Dendritic cell treated with granulocyte-macrophage colony-stimulating factor and Interleukin-4, amounts not matched to agents 40 ng/mL and 50 ng/mL, for 4 days (primary cell): ENCODE data around the gene CRPPA.
"Not testable (repeated sequence)": the region's sequence is repeated elsewhere in the genome, so short reads cannot be mapped to it uniquely, and the experiment has no call there.

Experiments used
- H3K27ac Mint-ChIP-seq: one replicate; pipeline ENCODE4 v1.8.0; 2022; ENCODE audit warnings: mild to moderate bottlenecking, mixed read lengths
- H3K27me3 Mint-ChIP-seq: one replicate; pipeline ENCODE4 v1.8.0; 2022; ENCODE audit warnings: mild to moderate bottlenecking, mixed read lengths
- H3K36me3 Mint-ChIP-seq: one replicate; pipeline ENCODE4 v1.8.0; 2022; ENCODE audit warnings: low read depth, mixed read lengths
- H3K4me1 Mint-ChIP-seq: one replicate; pipeline ENCODE4 v1.8.0; 2022; ENCODE audit warnings: low read depth, mixed read lengths
- H3K4me3 Mint-ChIP-seq: one replicate; pipeline ENCODE4 v1.8.0; 2022; ENCODE audit warnings: mild to moderate bottlenecking, moderate library complexity, mixed read lengths
- H3K9me3 Mint-ChIP-seq: one replicate; pipeline ENCODE4 v1.8.0; 2022; ENCODE audit warnings: mixed read lengths
- intact Hi-C: fragments of 100-400 bp; cut with micrococcal nuclease; formaldehyde crosslinking; loops from one replicate; pipeline ENCODE4 v1.15.0; 2022

CRPPA gene

DNA sequence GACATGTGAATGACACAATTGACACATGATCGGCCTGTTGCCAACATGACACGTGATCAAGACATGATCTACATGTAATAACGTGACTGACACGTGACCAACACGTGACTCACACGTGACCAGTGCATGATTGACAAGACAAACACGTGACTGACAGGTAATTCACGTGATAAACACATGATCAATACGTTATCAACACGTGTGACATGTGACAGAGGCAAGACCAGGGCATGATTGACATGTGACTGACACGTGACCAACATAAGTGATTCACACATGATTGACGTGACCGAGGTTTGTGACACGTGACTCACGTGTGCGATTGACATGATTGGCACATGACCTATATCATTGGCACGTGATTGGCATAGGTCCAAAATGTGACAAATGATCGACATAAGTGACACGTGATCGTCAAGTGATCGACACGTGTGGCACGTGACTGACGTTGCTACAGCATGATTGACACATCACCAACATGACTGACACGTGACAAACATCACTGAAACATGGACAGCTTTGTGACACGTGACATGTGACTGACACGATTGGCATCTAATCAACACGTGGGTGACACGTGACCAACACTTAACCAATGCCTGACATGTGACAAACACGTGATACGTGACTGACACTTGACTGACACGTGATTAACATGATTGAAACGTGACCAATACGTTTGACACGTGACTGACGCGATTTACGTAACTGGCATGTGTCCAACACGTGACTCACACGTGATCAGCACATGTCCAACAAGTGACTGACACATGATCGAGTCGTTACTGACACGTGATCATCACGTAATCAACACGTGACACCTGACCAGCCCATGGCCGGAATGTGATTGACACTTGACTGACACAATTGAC is 23.0 kb downstream of the CRPPA start:
- Mint-ChIP-seq H3K27ac (no peak overlapping the region), H3K4me1 (no peaks in the 10 kb centered on the region), H3K9me3 (peaks cover 53% of the 10 kb centered on the region), H3K36me3 (peaks cover 12% of the 10 kb centered on the region), H3K27me3 (peaks cover 46% of the 10 kb centered on the region), H3K4me3 (no peak overlapping the region)
- intact Hi-C loops = no loop called here

DNA sequence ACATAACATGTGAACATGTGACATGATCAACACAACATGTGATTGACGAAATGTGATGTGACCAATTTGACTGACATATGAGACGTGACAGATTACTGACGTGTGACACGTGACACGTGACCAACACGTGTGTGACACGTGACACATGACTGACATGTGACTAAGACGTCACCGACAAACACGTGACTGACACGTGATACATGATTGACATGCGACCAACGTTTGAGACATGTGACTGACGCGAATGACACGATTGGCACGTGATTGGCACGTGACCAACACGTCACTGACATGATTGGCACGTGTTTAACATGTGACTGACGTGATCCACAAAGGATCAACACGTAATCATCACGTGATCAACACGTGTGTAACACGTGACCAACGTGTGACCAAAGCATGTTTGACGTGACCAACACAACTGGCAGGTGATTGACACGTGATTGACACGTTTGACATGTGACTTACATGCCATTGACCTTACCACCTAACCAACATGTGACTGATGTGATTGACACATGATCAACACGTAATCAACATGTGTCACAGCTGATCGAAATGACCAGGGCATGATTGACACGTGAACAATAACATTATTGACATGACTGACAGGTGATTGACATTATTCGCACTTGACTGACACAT is 23.7 kb downstream of the CRPPA start:
- H3K9me3 Mint-ChIP-seq = peaks cover 46% of the 10 kb centered on the region
- peaks cover 10% of the 10 kb centered on the region for H3K36me3 Mint-ChIP-seq
- no peaks in the 10 kb centered on the region for H3K4me1 Mint-ChIP-seq
- no peak overlapping the region for H3K27ac Mint-ChIP-seq
- no peak overlapping the region for H3K4me3 Mint-ChIP-seq
- H3K27me3 Mint-ChIP-seq = peaks cover 39% of the 10 kb centered on the region
- intact Hi-C loops = no loop called here

DNA sequence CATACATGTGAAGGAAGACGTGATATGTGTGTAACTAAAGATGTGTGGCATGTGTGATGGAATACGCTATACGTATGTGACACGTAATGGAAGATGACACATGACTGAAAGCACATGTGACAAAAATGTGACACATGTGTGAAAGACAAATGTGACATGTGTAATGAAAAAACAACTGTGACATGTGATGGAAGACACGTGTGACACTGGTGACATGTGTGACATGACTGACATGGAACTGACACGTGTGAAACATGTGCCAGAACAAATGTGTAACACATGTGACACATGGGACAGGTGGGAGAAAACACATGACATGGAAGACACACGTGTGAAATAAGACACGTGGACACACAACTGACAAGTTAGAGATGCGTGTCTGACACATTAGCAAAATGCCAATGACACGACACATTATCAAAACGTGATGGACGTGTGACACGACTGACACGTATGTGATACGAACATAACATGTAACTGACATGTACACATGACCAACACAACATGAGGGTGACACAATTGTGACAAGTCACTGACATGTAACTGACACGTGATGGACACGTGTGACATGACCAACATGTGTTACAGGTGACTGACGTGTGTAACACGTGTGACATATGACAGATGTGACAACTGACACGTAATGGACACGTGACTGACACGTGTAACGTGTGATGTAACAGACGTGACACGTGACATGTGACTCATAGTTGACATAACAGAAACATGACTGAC is 24.4 kb downstream of the CRPPA start:
- H3K9me3 Mint-ChIP-seq = peaks cover 39% of the 10 kb centered on the region
- no peak overlapping the region for H3K4me3 Mint-ChIP-seq
- intact Hi-C loops = no loop called here
- peaks cover 7% of the 10 kb centered on the region for H3K36me3 Mint-ChIP-seq
- H3K27me3 Mint-ChIP-seq = peaks cover 32% of the 10 kb centered on the region
- H3K4me1 Mint-ChIP-seq = no peaks in the 10 kb centered on the region
- H3K27ac Mint-ChIP-seq = no peak overlapping the region

DNA sequence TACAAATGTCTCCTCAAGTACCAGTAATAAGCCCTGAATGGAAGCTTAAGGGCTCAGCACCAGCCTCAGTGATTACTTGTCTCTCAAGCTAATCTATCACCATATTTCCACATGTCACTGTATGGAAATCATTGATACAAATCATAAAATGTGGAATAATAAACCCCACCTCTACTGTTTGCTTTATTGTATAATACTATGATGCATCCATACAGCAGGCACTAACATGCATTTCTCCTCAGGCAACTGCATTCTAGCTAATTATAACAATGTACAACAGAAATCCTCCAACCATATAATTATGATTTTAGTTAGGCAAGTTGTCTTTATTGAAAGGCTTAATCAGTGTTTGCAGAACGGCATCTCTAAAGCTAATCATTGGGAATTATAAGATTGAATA is 26.2 kb downstream of the CRPPA start:
- H3K27ac Mint-ChIP-seq = no peak overlapping the region
- peaks cover 30% of the 10 kb centered on the region for H3K9me3 Mint-ChIP-seq
- peaks cover 7% of the 10 kb centered on the region for H3K36me3 Mint-ChIP-seq
- no peaks in the 10 kb centered on the region for H3K4me1 Mint-ChIP-seq
- intact Hi-C loops = no loop called here
- H3K27me3 Mint-ChIP-seq = peaks cover 15% of the 10 kb centered on the region
- H3K4me3 Mint-ChIP-seq = no peak overlapping the region

DNA sequence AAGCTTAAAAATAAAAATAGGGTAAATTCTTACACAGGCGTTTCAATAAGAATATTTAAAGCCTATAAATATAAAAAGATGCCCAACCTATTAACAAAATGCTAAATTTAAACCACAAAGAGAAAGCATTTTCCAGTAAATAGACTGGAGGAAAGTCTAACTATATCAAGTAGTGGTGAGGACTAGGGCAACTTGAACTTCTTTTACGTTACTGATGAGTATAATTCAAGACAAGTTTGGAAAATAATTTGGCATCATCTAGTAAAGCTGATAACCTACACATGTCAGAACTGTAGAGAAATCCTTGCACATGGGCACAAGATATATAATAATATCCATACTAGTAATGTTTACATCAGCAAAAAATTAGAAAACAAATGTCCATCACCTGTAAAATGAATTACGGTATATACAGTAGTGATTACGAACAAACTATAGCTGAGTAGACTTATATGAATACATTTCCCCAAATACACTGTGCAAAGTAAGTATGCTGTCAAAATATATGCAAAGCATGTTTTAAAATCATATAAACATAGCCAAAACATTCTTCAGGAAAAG is 27.4 kb downstream of the CRPPA start:
- Mint-ChIP-seq H3K4me1 (no peaks in the 10 kb centered on the region), H3K4me3 (no peak overlapping the region), H3K27ac (no peak overlapping the region), H3K27me3 (peaks cover 17% of the 10 kb centered on the region), H3K9me3 (peaks cover 29% of the 10 kb centered on the region), H3K36me3 (peaks cover 7% of the 10 kb centered on the region)
- intact Hi-C loops = no loop called here

DNA sequence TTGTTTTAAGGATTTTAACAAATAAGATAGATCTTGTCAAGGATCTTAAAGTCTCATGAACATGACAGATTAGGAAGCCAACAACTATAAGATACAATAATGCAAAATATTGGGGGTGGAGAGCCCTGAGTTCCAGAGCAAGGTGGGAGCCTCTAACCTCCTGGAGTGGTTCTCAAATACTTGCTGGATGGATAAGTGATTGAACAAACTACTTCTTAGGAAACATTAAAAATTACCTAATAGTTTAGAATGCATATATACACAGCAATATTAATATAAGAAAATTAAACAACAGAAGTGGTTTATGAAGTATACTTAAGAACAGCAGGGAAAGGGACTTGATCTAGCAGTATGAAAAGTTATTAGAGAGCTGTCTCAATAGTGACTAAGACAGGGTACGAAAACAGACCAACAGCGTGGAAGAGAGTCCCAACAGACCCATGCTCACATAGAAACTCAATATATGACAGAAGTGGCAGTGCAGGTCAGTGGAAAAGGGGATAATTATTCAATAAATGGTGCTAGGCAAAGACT is 28.3 kb downstream of the CRPPA start:
- intact Hi-C loops = no loop called here

DNA sequence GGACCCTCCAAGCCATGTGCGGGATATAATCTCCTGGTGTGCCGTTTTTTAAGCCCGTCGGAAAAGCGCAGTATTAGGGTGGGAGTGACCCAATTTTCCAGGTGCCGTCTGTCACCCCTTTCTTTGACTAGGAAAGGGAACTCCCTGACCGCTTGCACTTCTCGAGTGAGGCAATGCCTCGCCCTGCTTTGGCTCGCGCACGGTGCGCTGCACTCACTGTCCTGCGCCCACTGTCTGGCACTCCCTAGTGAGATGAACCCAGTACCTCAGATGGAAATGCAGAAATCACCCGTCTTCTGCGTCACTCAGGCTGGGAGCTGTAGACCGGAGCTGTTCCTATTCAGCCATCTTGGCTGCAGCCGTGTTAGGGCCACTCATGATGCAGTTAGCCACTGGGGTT is 37.6 kb downstream of the CRPPA start:
- H3K4me1 Mint-ChIP-seq, intact Hi-C loops, H3K27me3 Mint-ChIP-seq, H3K4me3 Mint-ChIP-seq, H3K36me3 Mint-ChIP-seq, H3K27ac Mint-ChIP-seq: not testable (repeated sequence)
- H3K9me3 Mint-ChIP-seq = peaks cover 46% of the 10 kb centered on the region

More for the DNA sequence above, 28.3 kb downstream of the CRPPA start:
- H3K27ac Mint-ChIP-seq = no peak overlapping the region
- no peaks in the 10 kb centered on the region for H3K4me1 Mint-ChIP-seq
- no peak overlapping the region for H3K4me3 Mint-ChIP-seq
- H3K9me3 Mint-ChIP-seq = peaks cover 29% of the 10 kb centered on the region
- peaks cover 7% of the 10 kb centered on the region for H3K36me3 Mint-ChIP-seq
- peaks cover 17% of the 10 kb centered on the region for H3K27me3 Mint-ChIP-seq

DNA sequence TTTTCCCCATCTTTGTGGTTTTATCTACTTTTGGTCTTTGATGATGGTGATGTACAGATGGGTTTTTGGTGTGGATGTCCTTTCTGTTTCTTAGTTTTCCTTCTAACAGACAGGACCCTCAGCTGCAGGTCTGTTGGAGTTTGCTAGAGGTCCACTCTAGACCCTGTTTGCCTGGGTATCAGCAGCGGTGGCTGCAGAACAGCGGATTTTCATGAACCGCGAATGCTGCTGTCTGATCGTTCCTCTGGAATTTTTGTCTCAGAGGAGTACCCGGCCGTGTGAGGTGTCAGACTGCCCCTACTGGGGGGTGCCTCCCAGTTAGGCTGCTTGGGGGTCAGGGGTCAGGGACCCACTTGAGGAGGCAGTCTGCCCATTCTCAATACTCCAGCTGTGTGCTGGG is 38.2 kb downstream of the CRPPA start:
- H3K27ac Mint-ChIP-seq, intact Hi-C loops, H3K4me3 Mint-ChIP-seq, H3K4me1 Mint-ChIP-seq, H3K27me3 Mint-ChIP-seq, H3K36me3 Mint-ChIP-seq: not testable (repeated sequence)
- peaks cover 46% of the 10 kb centered on the region for H3K9me3 Mint-ChIP-seq
